GM10248 (cell line): ENCODE data around the gene FAM131C.
"Not testable (repeated sequence)": the region's sequence is repeated elsewhere in the genome, so short reads cannot be mapped to it uniquely, and the experiment has no call there.

Source experiments
- CTCF ChIA-PET: fragments of 300-600 bp; sonication (Branson Sonifier 250); formaldehyde crosslinking; extraction: SDS; loops from one replicate; lab custom pipeline; 2021; ENCODE audit warnings: antibody characterized with exemption; lab: Yijun Ruan, JAX
- POLR2A ChIA-PET: fragments of 350-650 bp; sonication (Branson Sonifier 250); formaldehyde crosslinking; extraction: SDS; loops from one replicate; lab custom pipeline; 2020; ENCODE audit warnings: antibody characterized with exemption; lab: Yijun Ruan, JAX
- DNase-seq: peaks from one replicate; pipeline ENCODE4 v3.0.0; 2012; ENCODE audit errors: extremely low spot score
- TF ChIP-seq, protein P1 (sequence below): IDR thresholded peaks from 2 replicates; pipeline ENCODE4 v1.5.1; 2012; ENCODE audit warnings: mild to moderate bottlenecking, low read depth; ENCODE audit errors: extremely low read depth, missing control alignments, control extremely low read depth

Gene FAM131C

DNA sequence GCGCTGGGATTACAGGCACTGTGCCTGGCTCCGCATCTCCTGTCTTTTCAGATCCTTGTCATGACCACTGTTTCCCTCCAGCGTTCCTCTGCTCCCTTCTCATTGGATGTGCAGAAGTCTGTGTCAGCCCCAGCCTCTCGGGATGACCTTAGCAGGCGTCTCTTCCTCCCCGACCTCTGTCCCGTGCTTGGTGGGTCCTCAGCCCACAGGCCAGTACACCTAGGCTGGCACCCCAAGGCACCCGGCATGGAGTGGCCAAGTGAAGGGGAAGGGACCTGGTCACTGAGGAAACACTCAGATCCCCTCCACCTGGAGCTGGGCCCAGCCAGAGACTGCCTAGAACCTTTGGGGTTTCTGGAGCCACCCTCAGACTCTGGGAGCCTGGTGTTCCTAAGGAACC lies 32.3 kb downstream of the FAM131C start:
- ChIA-PET POLR2A (no interaction called here), CTCF (interaction anchor here (0.7 to 1.2 kb wide), 2 partner anchors 8 to 249 kb away, joined by 3 to 4 read pairs; no protein-coding TSS in a partner anchor)
- TF ChIP-seq, protein P1, sequence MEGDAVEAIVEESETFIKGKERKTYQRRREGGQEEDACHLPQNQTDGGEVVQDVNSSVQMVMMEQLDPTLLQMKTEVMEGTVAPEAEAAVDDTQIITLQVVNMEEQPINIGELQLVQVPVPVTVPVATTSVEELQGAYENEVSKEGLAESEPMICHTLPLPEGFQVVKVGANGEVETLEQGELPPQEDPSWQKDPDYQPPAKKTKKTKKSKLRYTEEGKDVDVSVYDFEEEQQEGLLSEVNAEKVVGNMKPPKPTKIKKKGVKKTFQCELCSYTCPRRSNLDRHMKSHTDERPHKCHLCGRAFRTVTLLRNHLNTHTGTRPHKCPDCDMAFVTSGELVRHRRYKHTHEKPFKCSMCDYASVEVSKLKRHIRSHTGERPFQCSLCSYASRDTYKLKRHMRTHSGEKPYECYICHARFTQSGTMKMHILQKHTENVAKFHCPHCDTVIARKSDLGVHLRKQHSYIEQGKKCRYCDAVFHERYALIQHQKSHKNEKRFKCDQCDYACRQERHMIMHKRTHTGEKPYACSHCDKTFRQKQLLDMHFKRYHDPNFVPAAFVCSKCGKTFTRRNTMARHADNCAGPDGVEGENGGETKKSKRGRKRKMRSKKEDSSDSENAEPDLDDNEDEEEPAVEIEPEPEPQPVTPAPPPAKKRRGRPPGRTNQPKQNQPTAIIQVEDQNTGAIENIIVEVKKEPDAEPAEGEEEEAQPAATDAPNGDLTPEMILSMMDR: no peak
- DNase-seq: no peak

DNA sequence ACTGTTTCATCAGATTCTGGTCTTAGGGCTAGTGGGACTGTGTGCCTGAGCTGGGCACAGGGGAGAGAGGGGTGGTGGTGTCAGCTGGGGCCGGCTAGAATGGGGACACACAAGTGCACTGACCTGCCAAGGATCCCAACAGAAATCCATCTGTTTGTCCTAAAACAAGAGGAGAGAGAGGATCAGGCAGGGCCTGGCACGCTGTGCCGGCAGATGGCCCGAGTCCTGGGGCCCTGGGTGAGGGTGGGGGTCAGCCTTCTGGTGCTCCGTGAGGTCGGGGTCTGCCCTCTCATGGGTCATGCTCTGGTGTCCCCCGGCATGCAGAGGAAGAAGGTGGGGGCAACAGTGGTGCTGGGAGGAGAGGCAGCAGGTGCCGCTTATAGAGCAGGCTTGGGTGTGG lies 33.6 kb downstream of the FAM131C start:
- POLR2A ChIA-PET, DNase-seq, CTCF ChIA-PET: not testable (repeated sequence)

DNA sequence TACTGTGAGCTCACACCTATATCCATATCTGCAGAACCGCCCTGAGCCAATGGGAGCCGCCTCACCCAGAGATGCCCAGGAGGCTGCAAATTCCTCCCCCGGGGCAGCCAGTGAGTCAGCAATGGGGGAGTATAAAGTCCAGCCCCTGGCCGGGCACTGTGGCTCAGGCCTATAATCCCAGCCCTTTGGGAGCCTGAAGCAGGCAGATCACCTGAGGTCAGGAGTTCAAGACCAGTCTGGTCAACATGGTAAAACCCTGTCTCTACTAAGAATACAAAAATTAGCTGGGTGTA lies 34.9 kb downstream of the FAM131C start:
- POLR2A ChIA-PET: interaction anchor here (0.5 kb wide), 1 partner anchor 225 kb away, joined by 5 read pairs; no protein-coding TSS in a partner anchor
- TF ChIP-seq, protein P1: no peak
- no peak for DNase-seq
- CTCF ChIA-PET: interaction anchor here (0.8 to 1.4 kb wide), 2 partner anchors 17 to 247 kb away, joined by 3 read pairs; no protein-coding TSS in a partner anchor

DNA sequence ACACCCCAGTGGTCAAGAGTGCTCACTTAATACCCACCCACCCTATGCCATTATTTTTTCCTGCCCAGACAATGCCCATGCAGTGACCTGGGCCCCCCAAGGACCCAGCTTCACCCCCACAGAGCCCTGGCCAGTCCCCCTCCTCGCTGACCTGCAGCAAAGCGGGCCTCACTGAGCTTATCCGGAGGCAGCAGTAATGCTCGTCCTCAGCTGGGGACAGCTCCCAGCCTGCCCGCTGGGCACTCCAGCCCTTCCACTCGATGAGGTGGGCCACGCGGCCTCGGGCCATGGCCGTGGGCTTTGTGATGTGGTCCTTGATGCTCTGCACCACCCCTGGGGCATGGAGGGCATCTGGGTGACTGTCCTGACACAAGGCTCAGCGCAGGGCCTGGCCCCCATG lies 37.0 kb downstream of the FAM131C start:
- POLR2A ChIA-PET, DNase-seq, CTCF ChIA-PET: not testable (repeated sequence)

DNA sequence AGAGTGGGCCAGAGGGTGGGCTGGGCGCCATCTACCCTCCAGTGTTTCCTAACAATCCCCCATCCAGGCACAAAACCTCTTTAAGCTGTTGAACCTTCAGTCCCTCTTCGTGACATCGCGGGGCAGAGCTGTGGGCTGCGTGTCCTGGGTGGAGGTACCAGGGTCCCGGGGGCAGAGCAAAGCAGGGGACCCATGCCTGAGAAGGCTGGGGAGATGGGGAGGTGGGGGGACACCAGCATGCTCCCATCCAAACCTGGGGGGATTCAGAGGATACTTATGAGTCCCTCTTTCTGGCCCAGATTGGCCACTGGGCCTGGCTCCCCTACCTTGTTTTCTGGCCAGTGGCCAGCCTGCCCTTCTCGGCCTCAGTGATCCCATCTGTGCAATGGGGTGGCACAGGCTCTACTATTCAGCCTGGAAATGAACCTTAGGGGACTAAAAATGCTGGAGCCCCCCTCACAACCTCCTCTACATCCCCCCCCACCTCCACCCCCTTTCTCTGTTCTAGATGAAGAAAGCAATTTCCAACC lies 40.3 kb downstream of the FAM131C start:
- CTCF ChIA-PET: interaction anchor here (0.7 to 4.3 kb wide), 6 partner anchors 8 to 218 kb away, joined by 3 to 31 read pairs (median 3); no protein-coding TSS in a partner anchor
- POLR2A ChIA-PET, DNase-seq: not testable (repeated sequence)

DNA sequence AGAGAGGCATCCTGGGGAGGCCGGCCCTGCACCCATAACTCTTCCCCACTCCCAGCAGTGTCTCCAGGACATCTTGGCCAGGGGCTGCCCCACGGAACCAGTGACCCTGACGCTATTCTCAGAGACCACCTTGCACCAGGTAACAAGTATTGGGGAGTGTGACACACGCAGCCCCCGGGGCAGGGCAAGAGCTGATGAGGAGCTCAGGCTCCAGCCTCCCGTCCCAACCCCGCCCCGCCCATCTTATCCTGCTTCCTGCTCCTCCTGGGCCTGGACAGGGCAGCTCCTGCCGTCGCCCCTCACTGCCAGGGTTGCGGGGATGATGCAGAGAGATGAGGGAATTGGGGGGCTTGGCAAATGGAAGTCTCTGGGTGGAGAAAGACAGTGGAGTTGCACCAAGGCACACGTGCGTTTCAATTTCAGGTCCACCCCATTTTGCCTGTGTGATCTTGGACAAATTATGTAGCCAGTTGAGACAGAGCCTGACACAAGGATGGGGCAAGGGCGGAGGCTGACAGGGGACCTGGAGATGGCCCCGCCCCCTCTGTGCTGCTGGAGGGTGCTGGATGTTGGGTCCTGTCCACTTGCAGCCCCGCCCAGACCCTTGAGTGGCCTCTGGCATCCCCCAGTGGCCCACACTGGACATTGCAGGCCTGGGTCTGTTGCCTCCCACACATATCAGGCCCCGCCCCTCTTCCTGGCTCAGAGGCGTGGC lies 40.9 kb downstream of the FAM131C start:
- CTCF ChIA-PET: interaction anchor here (0.5 to 4.3 kb wide), 13 partner anchors 9 to 241 kb away, joined by 3 to 31 read pairs (median 3); no protein-coding TSS in a partner anchor
- peak; percentile 90 for DNase-seq
- TF ChIP-seq, protein P1: peak; percentile 96
- POLR2A ChIA-PET: no interaction called here

DNA sequence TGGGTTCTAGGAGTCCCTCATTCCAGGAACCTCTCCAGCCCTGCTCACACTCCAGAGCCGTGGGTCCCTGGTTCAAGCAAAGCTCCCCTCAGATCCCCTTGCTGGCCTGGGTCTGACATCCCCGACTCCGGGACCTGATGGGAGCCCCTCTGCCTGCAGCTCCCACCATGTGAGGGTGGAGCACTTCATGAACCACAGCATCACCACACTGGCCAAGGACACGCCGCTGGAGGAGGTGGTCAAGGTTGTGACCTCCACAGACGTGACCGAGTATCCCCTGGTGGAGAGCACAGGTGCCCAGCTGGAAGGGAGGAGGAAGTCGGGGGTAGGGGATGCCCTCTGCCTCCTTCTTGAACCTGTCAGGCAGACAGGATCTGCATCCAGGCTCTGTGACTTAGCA lies 41.9 kb downstream of the FAM131C start:
- TF ChIP-seq, protein P1: no peak
- DNase-seq: no peak
- ChIA-PET CTCF (interaction anchor here (1.1 to 4.3 kb wide), 7 partner anchors 14 to 240 kb away, joined by 3 to 31 read pairs (median 6); no protein-coding TSS in a partner anchor), POLR2A (no interaction called here)

DNA sequence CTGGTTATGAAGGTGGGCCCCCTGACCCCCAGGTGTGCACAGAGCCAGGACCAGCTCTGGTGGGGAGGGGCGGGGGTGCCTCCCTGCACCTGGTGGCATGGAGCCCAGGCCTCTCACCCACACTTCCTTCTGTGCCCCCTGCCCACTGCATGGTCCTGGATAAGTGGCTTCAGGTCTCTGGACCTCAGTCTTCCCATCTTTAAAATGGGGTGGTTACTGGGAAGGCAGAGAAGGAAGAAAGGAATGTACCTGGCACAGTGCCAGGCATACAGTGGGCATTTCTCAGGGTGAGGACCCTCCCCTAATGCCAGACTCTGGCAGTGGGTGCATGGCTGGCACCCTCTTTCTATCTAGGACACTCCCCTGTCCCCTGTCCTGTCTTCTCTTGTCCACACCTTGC lies 44.2 kb downstream of the FAM131C start:
- CTCF ChIA-PET: no interaction called here

DNA sequence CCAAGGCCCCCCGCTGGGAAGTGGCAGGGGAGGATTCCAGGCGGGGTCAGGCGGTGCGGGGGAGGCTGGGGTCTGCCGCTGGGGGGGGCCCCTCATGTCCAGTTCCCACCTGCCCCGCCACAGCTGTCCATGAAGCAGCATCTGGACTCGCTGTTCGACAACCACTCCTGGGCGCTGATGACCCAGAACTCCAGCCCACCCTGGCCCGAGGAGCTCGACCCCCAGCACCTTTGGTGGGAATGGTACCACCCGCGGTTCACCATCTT lies 44.5 kb downstream of the FAM131C start:
- CTCF ChIA-PET, DNase-seq, POLR2A ChIA-PET: not testable (repeated sequence)

More for the DNA sequence above, 44.2 kb downstream of the FAM131C start:
- TF ChIP-seq, protein P1: no peak
- POLR2A ChIA-PET: no interaction called here
- no peak for DNase-seq
